ENCODE measurements around the gene ADPRM. TPM values are rescaled to one million over a fixed set of nuclear protein-coding genes. Genes with fewer than 3 reads are reported as not detected.
A peak's percentile ranks its signal among the peaks of the same experiment; 100 is the strongest.

Gene ADPRM
- total RNA-seq, 4 donors from 2014 or later, result 5.8 to 12.2 (median 8.5) TPM

- Histone ChIP-seq H3K9me3 (no peaks in the 10 kb centered on the region), H3K4me3 (no peak overlapping the region), H3K27me3 (no peaks in the 10 kb centered on the region), H3K27ac (replicated peaks in 1 of 4) (peak overlapping the region; percentile 35 to 64 (median 50)), H3K36me3 (no peaks in the 10 kb centered on the region), H3K4me1 (peaks cover under 1 to 13% (median 10%) of the 10 kb centered on the region in 4 donors)
- WGBS, result 69% methylated on average over 8 of the region's 8 CpGs
- TF ChIP-seq POLR2AphosphoS5 (IDR thresholded peaks at IDR 0.05), result peak in 1 of 2 donors; percentile 47
- no peak for TF ChIP-seq POLR2A (IDR thresholded peaks at IDR 0.05; ENCODE audit: low read depth)
- no peak for DNase-seq (ENCODE audit: extremely low spot score)
- intact Hi-C loops (cut with DNase I), result no loop called here
Measured at GRCh38 chr17:10743316-10744009, 46.1 kb downstream of the ADPRM start.

GRCh38 chr17:10744501-10745000 is 47.2 kb downstream of the ADPRM start:
- 52% methylated on average over 7 of the region's 7 CpGs for WGBS
- DNase-seq (ENCODE audit: extremely low spot score), result no peak
- TF ChIP-seq EP300 (IDR thresholded peaks at IDR 0.05) (no peak), POLR2A (IDR thresholded peaks at IDR 0.05; ENCODE audit: low read depth) (no peak)

GRCh38 chr17:10745231-10745630 is 47.8 kb downstream of the ADPRM start:
- intact Hi-C loops (cut with DNase I), result no loop called here
- no peaks in the 10 kb centered on the region for H3K27me3 ChIP-seq
- H3K27ac ChIP-seq (replicated peaks in 1 of 4), result no peak overlapping the region
- H3K9me3 ChIP-seq, result no peaks in the 10 kb centered on the region
- no peak overlapping the region for H3K4me3 ChIP-seq
- TF ChIP-seq, protein P1, sequence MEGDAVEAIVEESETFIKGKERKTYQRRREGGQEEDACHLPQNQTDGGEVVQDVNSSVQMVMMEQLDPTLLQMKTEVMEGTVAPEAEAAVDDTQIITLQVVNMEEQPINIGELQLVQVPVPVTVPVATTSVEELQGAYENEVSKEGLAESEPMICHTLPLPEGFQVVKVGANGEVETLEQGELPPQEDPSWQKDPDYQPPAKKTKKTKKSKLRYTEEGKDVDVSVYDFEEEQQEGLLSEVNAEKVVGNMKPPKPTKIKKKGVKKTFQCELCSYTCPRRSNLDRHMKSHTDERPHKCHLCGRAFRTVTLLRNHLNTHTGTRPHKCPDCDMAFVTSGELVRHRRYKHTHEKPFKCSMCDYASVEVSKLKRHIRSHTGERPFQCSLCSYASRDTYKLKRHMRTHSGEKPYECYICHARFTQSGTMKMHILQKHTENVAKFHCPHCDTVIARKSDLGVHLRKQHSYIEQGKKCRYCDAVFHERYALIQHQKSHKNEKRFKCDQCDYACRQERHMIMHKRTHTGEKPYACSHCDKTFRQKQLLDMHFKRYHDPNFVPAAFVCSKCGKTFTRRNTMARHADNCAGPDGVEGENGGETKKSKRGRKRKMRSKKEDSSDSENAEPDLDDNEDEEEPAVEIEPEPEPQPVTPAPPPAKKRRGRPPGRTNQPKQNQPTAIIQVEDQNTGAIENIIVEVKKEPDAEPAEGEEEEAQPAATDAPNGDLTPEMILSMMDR (IDR thresholded peaks at IDR 0.05), result no peak
- no peak for TF ChIP-seq POLR2A (IDR thresholded peaks at IDR 0.05; ENCODE audit: low read depth)
- no peak for TF ChIP-seq POLR2AphosphoS5 (IDR thresholded peaks at IDR 0.05)
- TF ChIP-seq EP300 (IDR thresholded peaks at IDR 0.05), result no peak
- H3K36me3 ChIP-seq, result no peaks in the 10 kb centered on the region
- no peak for DNase-seq (ENCODE audit: extremely low spot score)
- H3K4me1 ChIP-seq, result peaks cover 0 to 13% (median 10%) of the 10 kb centered on the region in 4 donors
- 60% methylated on average over 5 of the region's 6 CpGs for WGBS

More at GRCh38 chr17:10744501-10745000, 47.2 kb downstream of the ADPRM start:
- H3K27me3 ChIP-seq, result no peaks in the 10 kb centered on the region
- no peaks in the 10 kb centered on the region for H3K9me3 ChIP-seq
- no peaks in the 10 kb centered on the region for H3K36me3 ChIP-seq
- peaks cover 0 to 13% (median 10%) of the 10 kb centered on the region in 4 donors for H3K4me1 ChIP-seq
- intact Hi-C loops (cut with DNase I), result no loop called here
- H3K27ac ChIP-seq (replicated peaks in 1 of 4), result no peak overlapping the region
- H3K4me3 ChIP-seq, result no peak overlapping the region

- no peaks in the 10 kb centered on the region for H3K27me3 ChIP-seq
- DNase-seq (ENCODE audit: extremely low spot score), result no peak
- no peak overlapping the region for H3K27ac ChIP-seq (replicated peaks in 1 of 4)
- no peak for TF ChIP-seq POLR2AphosphoS5 (IDR thresholded peaks at IDR 0.05)
- TF ChIP-seq, protein P1 (IDR thresholded peaks at IDR 0.05), result no peak
- no peak for TF ChIP-seq POLR2A (IDR thresholded peaks at IDR 0.05; ENCODE audit: low read depth)
- no peak for TF ChIP-seq EP300 (IDR thresholded peaks at IDR 0.05)
- H3K4me3 ChIP-seq, result no peak overlapping the region
- 68% methylated on average over 7 of the region's 9 CpGs for WGBS
- no peaks in the 10 kb centered on the region for H3K9me3 ChIP-seq
- H3K4me1 ChIP-seq, result peaks cover 0 to 7% (median 4%) of the 10 kb centered on the region in 4 donors
- intact Hi-C loops (cut with DNase I), result no loop called here
- H3K36me3 ChIP-seq, result no peaks in the 10 kb centered on the region
Measured at GRCh38 chr17:10748531-10749181, 51.3 kb downstream of the ADPRM start.

GRCh38 chr17:10750210-10750609 is 52.8 kb downstream of the ADPRM start:
- intact Hi-C loops (cut with DNase I), result no loop called here
- TF ChIP-seq POLR2AphosphoS5 (IDR thresholded peaks at IDR 0.05) (no peak), POLR2A (IDR thresholded peaks at IDR 0.05; ENCODE audit: low read depth) (no peak), EP300 (IDR thresholded peaks at IDR 0.05) (no peak)
- TF ChIP-seq, protein P1 (IDR thresholded peaks at IDR 0.05), result no peak
- H3K27ac ChIP-seq (replicated peaks in 1 of 4), result no peak overlapping the region

More at GRCh38 chr17:10750210-10750609, 52.8 kb downstream of the ADPRM start:
- H3K27me3 ChIP-seq, result no peaks in the 10 kb centered on the region
- H3K4me3 ChIP-seq, result no peak overlapping the region
- no peaks in the 10 kb centered on the region for H3K4me1 ChIP-seq
- no peak for DNase-seq (ENCODE audit: extremely low spot score)
- no peaks in the 10 kb centered on the region for H3K9me3 ChIP-seq
- 83% methylated on average over 4 of the region's 4 CpGs for WGBS
- no peaks in the 10 kb centered on the region for H3K36me3 ChIP-seq

Data from esophagus muscularis mucosa (tissue), 4 donors.